ENCODE data around the gene F13B. TPM values are rescaled to one million over a fixed set of nuclear protein-coding genes. Genes with fewer than 3 reads are reported as not detected.

The F13B gene
- total and polyA plus RNA-seq, 12 donors: not detected

DNA sequence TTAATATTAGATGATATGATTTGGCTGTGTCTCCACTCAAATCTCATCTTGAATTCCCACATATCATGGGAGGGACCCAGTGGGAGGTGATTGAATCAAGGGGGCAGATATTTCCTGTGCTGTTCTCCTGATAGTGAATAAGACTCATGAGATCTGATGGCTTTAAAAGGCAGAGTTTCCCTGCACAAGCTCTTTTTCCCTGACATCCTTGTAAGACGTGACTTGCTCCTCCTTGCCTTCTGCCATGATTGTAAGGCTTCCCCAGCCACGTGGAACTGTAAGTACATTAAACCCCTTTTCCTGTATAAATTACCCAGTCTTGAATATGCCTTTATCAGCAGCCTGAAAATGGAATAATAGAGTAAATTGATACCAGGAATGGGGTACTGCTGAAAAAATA, 13.3 kb upstream of the F13B start:
- 85 to 93% (median 91%) methylated on average over 2 of the region's 2 CpGs for WGBS, 4 donors
- intact Hi-C loops (cut with DNase I): no loop called here
- Histone ChIP-seq H3K27ac (no peak overlapping the region), H3K27me3 (no peaks in the 10 kb centered on the region), H3K4me1 (replicated peaks in 1 of 2) (no peaks in the 10 kb centered on the region), H3K9me3 (replicated peaks in 1 of 3) (no peaks in the 10 kb centered on the region), H3K36me3 (replicated peaks in 1 of 2) (no peaks in the 10 kb centered on the region), H3K4me3 (no peak overlapping the region)
- TF ChIP-seq POLR2A (IDR thresholded peaks at IDR 0.05): no peak
- TF ChIP-seq, protein P1, sequence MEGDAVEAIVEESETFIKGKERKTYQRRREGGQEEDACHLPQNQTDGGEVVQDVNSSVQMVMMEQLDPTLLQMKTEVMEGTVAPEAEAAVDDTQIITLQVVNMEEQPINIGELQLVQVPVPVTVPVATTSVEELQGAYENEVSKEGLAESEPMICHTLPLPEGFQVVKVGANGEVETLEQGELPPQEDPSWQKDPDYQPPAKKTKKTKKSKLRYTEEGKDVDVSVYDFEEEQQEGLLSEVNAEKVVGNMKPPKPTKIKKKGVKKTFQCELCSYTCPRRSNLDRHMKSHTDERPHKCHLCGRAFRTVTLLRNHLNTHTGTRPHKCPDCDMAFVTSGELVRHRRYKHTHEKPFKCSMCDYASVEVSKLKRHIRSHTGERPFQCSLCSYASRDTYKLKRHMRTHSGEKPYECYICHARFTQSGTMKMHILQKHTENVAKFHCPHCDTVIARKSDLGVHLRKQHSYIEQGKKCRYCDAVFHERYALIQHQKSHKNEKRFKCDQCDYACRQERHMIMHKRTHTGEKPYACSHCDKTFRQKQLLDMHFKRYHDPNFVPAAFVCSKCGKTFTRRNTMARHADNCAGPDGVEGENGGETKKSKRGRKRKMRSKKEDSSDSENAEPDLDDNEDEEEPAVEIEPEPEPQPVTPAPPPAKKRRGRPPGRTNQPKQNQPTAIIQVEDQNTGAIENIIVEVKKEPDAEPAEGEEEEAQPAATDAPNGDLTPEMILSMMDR (IDR thresholded peaks at IDR 0.05): no peak
- DNase-seq: no peak

DNA sequence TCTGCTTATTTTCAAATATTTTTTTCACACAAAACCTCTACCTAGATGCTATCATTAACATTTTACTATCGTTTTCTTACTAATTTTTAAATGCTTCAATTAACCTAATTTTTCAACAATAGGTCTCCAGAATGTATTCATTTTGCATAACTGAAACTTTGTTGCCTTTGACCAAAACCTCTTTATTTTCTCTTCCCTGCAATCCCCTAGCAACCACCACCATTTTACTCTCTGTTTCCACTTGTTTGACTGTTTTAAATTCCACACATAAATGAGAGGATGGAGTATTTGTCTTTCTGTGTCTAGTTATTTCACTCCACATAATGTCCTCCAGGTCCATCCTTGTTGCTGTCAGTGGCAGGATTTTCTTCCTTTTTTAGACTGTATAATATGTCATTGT, 9.5 kb upstream of the F13B start:
- no peak for DNase-seq
- Histone ChIP-seq H3K4me1 (replicated peaks in 1 of 2) (no peaks in the 10 kb centered on the region), H3K27ac (no peak overlapping the region), H3K9me3 (replicated peaks in 1 of 3) (no peaks in the 10 kb centered on the region), H3K4me3 (no peak overlapping the region), H3K27me3 (no peaks in the 10 kb centered on the region), H3K36me3 (replicated peaks in 1 of 2) (no peaks in the 10 kb centered on the region)
- intact Hi-C loops (cut with DNase I): no loop called here
- 59 to 74% (median 62%) methylated on average over 1 of the region's 1 CpG for WGBS, 4 donors
- no peak for TF ChIP-seq POLR2A (IDR thresholded peaks at IDR 0.05)
- TF ChIP-seq, protein P1 (IDR thresholded peaks at IDR 0.05): no peak

DNA sequence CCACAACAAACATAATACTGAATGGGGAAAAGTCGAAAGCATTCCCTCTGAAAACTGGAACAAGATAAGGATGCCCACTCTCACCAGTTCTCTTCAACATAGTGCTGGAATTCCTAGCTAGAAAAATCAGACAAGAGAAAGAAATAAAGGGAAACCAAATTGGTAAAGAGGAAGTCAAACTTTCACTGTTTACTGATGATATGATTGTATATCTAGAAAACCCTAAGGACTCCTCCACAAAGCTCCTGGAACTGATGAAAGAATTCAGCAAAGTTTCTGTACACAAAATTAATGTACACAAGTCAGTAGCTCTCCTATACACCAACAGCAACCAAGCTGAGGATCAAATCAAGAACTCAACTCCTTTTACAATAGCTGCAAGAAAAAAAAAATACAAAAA, 6.9 kb upstream of the F13B start:
- H3K9me3 ChIP-seq (replicated peaks in 1 of 3): no peaks in the 10 kb centered on the region
- no peak for DNase-seq

DNA sequence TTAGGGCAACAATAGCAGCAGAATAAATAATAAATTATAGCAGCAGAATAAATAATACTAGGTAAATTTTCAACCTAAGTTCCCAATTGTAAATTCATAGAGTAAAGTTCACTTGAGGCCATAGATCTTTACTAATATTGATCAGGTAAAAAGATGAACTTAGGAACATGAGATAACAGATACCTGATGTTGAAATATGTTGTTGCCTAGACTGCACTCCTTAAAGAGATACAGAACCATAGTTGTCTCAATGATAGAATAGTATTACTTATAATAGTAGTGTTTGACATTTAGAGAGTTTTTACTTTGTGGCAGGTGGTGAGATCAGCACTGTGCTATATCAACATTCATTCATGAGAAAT, 378 bp upstream of the F13B start:
- Histone ChIP-seq H3K36me3 (replicated peaks in 1 of 2) (no peaks in the 10 kb centered on the region), H3K27me3 (no peaks in the 10 kb centered on the region), H3K9me3 (replicated peaks in 1 of 3) (no peaks in the 10 kb centered on the region), H3K4me1 (replicated peaks in 1 of 2) (no peaks in the 10 kb centered on the region), H3K4me3 (no peak overlapping the region), H3K27ac (no peak overlapping the region)
- intact Hi-C loops (cut with DNase I): no loop called here
- no peak for DNase-seq
- TF ChIP-seq POLR2A (IDR thresholded peaks at IDR 0.05): no peak
- TF ChIP-seq, protein P1 (IDR thresholded peaks at IDR 0.05): no peak

More for the DNA sequence above, 6.9 kb upstream of the F13B start:
- TF ChIP-seq, protein P1 (IDR thresholded peaks at IDR 0.05): no peak
- no peak for TF ChIP-seq POLR2A (IDR thresholded peaks at IDR 0.05)
- 66 to 83% (median 72%) methylated on average over 1 of the region's 1 CpG for WGBS, 4 donors
- Histone ChIP-seq H3K27me3 (no peaks in the 10 kb centered on the region), H3K4me1 (replicated peaks in 1 of 2) (no peaks in the 10 kb centered on the region), H3K4me3 (no peak overlapping the region), H3K27ac (no peak overlapping the region), H3K36me3 (replicated peaks in 1 of 2) (no peaks in the 10 kb centered on the region)
- intact Hi-C loops (cut with DNase I): no loop called here
